GM18508 (cell line): ENCODE results near the gene ACE.

Experiments used
- ATAC-seq: cut with Tn5 transposase; IDR thresholded peaks from one replicate; pipeline ENCODE4 v1.9.1; 2021; ENCODE audit warnings: moderate number of reproducible peaks; ENCODE audit not compliant: insufficient read depth, unreplicated experiment

Gene ACE

DNA sequence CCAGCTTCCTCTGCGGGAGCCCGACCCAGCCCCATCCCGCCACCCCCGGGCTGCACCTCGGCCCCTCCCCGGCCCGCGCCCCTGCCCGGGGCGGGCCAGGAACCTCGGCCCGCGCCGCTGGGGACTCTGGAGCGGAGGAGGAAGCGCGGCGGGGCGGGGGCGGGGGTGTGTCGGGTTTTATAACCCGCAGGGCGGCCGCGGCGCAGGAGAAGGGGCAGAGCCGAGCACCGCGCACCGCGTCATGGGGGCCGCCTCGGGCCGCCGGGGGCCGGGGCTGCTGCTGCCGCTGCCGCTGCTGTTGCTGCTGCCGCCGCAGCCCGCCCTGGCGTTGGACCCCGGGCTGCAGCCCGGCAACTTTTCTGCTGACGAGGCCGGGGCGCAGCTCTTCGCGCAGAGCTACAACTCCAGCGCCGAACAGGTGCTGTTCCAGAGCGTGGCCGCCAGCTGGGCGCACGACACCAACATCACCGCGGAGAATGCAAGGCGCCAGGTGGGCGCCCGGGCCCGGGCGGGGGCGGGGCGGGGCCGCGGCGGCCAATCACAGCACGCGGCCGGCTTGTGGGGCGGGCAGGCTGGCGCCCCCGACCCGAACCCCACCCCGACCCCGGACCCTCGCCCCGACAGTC, at the start of gene ACE:
ACE (plus strand) TSS at position 208 of the 626 bp plus-strand sequence; CDS start at position 242, 34 bp downstream.
- no peak for ATAC-seq

DNA sequence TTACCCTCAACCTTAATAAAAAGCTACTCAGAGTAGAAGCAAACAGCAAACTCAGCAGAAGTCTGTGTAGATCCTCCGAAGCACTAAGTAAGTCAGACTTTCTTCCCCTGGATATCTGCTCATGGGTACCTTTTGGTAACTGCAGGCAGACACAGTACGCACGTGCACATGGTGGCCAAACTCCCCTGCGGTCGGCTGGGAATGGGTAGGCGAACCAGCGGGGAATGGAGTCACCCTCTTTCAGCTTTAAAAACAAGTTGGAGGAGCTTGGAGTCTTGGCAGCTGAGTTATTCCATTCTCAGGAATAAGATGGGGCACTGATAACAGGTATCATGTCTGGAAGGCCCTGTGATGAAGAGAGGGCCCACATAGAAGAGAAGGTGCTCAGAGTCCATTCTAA, 47.1 kb upstream of the ACE start:
- ATAC-seq, result no peak

DNA sequence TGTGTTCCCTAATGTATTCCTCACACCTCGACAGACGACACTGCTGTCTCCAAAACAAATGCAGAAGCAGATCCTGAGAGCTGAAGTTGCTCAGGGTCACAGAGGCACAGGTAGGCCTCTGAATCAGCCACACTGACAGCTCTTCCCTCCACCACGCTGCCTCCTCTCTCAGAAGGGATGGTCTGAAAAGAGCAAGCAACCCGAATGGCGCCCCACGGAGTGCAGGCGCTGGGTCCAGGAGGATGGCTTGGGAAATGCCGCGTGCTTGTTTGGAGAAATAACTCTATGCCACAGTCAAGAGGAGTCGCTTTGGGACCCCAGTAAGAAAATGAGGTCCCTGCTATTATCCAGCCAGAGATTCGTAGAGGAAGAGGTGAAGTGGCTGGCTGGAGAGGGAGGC, 46.6 kb upstream of the ACE start:
- ATAC-seq, result no peak

DNA sequence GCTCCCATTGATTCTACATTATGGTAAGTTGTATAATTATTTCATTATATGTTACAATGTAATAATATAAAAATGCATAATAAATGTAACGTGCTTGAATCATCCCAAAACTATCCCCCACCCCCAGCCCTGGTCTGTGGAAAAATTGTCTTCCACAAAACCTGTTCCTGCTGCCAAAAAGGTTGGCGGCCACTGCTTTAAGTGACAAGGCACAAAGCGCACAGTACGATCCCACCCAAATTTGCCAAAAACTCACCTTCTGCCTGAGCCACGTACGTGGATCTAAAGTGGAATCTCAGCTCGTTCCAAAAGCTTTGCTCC, 45.3 kb upstream of the ACE start:
- ATAC-seq, result no peak

DNA sequence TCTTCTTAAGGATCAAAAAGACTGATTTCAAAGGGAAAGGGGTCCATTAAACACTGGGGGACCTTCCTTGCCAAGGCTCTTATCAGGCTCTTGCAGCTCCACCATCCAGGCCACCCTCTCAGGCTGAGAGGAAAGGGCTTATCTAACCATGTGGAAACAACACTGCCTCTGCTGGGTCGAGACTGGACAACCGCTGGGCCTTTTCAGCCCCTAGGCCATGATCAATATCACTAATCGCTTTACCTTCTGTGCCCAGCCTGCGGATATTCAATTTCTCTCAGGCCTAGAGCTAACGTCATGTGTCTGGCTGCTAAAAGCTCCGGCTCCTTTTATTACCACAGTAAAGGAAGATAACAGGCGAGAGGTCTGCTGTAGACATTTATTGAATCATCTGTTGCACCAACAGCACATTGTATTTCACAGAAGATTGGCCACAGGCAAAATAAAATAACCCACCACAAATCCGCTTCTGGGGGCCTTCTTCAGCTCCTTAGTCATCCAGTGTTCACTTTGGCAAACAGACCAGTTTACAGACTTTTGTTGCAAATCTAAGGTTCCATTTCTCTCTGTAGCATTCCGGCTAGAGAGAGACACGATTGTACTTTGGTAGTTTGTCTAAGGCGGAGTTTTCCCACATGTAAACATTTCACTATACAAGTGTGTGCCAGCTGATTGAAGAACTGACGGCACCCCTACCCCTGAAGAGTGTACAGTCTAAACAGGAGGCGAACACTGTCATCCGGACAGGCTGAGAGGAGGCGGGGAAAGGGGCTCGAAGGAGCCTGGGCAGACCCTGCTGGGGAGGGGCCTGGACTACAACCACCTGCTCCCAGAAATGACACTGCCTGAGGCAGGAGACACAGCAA, 44.7 kb upstream of the ACE start:
- no peak for ATAC-seq

DNA sequence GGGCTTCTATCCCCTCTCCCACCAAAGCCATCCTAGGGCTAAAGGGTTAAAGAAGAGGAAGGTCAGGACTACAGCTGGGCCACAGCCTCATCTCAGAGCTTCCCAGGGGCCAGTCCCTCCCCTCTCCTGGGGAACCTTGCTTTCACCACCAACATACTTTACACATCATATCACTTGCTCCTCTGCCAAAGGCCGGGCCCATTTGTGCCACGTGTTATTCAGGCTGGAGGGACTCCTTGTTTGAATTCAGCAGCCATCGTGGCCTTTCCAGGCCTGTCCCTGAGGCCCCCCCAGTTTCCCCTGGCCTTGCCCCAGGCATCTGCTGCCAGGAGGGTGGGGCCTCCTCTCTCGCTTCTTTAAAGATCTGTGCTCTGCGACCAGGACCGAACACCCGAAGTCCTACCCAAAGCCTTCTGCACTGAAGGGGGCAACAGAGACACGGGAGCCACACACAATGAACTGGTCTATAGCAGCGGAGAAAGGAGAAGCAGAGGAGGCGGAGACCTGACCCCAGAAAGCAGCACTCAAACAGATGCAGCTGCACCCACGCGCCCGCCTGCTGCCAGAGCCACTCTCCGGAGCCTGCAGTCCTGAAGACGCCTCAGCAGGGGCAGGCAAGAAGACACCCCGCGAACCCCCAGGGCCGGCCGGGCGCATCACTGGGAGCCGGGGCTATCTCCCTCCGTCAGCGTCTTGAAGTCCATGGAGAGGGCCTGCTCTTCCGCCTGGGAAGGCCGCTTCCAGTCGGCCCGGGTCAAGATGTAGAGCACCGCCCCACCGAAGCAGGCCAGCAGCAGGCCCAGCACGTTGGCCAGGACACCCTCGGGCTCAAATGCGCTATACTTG, 42.9 kb upstream of the ACE start:
- no peak for ATAC-seq

DNA sequence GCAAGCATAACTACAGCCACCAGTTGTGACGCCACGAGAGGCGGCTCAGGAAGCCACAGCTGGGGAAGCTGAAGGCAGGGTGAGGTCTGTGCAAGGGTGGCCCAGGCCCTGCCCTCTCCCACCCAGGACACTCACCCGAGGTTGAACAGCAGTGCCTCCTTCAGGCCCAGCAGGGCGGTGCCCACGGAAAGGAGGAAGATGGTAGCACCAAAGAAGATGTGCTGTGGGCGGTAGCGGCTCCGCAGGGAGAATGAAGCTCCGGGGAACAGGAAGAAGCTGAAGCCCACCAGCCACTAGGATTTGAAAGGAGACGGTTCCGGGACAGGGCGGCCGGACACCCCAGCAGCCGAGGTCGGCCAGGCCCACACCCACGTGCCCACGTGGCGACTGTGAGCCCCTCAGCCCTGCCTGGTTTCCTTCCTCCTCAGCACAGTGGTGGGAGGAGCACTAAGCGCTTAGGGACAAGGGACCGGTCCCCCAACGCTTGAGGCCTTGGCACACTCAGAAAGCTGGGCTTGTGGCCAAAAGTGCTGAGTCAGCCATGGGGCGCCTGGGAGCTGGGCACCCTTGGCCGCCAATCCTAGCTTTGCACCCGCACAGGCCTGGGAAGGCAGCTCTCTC, 41.8 kb upstream of the ACE start:
- ATAC-seq, result no peak

DNA sequence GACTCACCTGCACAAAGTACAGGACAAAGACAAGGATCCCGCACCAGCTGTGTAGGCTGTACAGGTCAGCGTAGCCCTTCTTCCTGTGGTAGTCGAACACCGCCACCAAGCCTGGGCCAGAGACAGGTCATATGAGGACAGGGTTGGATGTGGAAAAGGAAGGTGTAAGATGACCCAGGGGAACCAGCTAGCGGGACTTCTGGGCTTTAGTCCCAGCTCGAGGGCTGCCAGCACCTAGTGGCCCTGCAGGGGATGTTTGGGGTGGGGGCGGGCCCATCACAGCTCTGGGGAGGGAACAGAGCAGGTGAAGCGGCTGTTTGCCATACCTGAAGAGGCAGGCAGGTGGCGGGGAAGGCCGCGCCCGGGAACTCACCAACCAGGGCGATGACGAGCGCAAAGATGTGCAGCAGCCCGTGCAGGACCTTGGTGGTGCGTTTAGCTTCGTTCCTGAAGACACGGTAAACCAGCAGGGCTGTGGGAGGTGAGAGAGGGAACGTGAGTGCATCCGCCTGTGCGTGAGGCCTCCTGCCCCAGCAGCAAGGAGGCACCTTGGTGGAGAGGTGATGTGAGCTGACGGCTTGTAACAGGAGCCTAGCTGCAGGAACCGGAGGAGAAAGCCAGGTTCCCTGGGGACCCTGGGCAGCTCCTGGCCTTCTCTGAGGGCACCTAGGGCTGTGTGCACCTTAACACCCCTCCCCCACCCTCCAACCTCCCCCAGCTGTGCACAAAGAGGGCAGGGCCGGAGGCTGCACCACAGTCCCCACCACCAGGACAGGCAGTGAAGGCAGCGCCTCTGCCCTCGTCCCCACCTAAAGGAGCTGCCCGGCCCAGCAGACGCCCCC, 41.0 kb upstream of the ACE start:
- no peak for ATAC-seq

DNA sequence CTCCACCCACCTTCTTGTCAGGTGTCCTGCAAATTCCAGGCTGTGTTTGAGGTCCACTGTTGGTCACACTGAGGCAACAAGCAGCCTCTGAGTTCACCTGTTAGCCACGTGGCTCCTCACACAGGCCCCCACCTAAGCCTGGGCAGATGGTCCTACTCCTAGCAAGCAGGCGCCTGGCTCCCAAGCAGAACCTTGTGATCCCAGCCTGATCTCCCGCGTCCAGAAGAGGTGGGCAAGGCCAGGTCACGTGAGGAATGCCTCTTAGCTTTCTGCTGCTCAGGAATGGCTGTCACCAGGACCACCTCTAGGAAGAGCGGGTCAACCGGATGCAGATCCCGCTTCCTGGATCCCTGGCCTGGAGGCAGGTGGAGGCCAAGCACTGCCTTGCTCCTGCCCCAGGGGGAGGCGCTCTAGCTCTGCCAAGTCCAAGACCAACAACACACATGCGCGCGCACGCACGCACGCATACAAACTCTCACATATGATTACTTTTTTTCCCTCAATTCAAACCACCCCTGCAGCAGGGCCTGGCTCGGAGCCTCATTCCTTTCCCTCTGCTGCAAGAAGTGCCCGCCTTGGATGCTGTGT, 40.2 kb upstream of the ACE start:
- ATAC-seq, result no peak

DNA sequence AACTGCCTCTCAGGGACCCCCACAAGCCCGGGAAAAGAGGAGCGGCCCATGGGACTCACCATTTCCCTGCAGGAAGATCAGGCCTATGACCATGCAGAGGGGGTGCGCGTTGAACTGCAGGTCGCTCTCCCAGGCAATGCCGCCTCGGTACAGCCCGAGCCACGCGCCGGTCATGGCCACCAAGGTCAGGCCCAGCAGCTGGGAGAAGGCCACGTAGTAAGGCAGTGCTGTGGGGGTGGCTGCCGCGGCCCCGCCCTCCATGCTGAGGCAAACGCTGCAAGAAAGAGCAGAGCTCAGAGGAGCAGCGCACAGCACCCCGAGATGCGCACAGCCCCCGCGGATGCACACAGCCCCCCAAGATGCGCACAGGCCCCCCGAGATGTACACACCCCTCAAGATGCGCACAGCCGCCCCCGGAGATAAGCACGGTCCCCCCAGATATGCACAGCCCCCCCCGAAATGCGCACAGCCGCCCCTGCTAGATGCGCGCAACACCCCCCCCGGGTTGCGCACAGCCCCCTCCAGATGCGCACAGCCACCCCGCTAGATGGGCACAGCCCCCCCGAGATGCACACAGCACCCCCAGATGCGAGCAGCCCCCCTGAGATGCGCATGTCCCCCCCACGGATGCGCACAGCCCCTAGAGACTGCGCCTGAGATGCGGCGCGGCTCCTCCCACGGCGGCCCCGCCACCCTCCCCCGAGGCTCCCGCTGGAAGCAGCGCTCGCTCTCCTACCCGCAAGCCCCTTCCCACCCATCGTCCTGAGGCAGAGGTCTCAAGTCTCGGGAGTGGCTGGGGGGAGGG, 39.4 kb upstream of the ACE start:
- ATAC-seq, result no peak

DNA sequence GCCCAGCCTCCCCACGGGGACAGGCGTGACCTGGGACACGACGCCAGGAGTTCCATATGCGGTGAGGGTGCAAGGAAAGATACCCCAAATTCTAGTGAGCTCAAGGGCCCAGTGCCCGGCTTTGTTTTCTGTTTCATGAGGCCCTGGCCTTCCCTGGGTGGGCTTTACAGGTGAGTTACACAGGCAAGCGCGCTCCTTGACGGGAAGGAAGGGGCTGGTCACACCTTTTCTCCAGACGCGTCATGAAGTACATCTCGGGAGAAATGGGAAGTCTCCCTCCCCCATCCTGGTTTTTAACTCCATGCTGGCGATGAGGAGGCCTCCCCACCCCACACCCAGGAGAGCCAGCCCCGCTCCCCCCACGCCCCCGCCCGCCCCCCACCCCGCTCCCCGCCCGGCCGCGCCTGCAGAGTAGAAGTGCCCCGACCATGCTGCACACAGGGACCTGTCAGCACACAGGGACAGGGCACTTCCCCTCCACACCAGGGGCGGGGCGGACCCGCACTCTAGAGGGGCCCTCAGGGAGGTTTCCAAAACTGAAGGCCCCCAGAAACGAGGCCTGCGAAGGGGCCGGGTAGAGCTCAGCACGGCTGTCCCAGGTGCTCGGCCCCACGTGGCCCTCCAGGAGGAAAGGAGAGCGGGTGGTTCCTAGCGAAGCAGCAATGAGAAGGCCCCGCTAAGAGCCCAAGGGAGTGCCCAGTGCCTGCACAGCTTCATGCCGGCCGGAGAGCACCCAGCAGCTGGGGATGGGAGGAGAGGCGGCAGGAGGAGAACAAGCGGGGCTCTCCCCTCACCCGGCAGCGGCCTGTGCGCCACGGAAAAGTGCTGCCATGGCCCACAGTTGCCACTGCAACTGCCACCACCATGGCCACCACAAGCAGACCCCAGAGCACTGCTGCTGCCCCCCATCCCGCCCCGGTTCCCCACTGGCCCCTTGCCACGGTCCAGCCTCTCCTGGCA, 38.5 kb upstream of the ACE start:
- ATAC-seq, result no peak

DNA sequence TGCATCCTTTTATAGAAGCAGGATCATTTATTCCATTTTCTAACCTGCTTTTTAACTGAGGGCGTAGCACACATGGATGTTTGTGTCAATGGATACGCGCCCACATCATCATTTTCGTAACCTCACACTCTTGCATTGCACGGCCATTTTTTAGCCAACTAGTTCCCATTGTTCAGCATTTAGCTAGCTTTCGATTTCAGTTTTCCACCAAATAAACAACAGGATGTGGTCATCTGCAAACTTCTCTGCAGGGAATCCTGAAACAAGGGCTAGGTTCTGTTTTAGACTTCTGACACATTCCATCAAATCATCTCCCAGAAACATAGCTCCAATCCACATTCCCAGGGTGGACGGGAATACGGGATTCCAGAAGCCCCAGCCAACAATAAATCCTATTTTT, 37.2 kb upstream of the ACE start:
- ATAC-seq, result no peak

DNA sequence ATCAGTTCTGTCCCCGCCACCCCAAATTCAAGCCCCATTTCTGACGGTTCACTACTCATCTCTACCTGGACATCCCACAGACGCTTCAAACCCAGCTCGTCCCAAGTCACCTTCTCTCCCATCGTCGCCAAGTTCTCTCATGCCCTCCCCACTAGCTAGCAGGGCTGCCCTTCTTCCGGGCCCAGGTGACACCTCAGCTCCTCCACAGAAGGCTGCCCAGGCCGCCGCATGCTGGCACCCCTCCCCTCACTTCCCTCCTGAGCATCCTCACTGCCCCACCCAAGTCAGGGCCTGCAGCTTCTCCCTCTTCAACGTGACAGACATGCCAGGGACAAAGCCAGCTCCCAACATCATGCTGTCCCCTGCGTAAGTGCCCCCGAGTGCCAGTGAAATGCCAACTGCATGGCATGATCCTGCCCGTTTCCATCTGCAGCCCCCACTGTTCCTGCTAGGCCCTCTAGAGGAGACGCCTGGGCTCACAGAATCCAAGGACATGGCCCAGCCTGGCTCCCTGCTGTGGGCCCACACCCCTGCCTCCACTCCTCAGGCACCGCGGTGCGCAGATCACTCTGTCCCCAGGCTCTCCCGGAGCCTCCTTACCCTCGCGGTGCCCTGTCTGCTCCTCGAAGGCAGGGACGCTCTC, 36.6 kb upstream of the ACE start:
- no peak for ATAC-seq

DNA sequence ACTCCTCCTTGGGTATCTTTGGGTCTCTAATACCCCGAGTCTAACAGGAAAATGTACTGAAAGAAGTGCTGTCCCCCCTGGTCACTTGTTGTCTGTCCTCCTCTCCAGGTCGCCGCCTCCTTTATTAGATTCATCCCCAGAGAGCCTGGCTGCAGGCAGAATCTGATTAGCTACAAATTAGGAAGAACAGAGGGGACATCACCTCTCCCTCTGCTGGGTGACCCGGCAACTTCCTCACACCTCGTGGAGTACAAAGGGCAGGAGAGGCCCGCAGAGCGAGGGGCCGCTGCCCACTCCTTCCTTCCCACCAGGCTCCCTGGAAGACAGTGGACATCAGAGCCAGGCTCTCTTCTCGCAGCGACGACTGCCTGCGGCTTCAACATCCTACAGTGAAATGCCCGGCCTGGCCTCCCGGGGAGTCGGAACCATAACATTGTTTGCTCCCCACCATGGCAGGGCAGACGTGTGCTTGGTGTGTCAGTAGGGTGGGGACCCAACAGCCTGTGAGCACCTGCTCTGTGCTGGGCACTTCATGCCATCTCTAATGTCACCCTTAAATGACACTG, 36.0 kb upstream of the ACE start:
- no peak for ATAC-seq

DNA sequence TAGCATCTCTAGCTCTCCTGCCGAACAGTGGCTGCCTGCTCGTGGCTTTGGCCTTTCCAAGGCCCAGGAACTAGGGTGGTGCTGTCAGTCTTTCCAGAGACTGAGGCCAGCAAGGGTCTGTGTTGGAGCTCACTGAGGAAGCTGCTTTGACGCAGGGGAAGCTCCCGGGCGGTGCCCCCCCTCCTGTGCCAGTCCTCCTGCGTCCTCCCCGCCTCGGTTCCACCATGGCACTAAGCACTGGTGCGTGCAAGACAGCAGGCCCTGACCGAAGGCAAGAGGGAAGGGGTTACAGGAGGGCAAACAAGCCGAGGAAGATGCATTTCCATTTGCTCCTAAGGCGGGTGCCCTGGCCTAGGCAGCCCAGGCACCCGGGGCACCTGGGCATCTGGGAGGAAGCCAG, 35.2 kb upstream of the ACE start:
- ATAC-seq, result no peak

DNA sequence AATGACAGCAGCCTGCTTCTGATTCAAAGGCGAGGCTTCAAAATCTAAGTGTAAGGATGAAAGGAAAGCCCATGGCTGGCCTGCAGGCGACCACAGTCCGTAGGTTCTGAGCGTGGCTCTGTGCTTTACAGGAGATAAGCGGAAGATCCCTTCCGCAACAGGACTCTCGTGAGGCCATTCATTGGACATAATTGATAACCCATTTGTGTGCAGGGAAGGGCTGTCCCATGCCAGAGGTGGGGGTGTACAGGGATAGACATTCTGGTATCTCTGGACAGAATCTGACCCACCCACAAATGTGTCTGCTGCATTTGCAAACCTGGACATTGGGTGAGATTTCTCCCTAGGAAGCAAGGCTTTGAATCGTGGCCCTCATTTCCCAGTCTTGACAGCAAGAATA, 34.8 kb upstream of the ACE start:
- no peak for ATAC-seq

DNA sequence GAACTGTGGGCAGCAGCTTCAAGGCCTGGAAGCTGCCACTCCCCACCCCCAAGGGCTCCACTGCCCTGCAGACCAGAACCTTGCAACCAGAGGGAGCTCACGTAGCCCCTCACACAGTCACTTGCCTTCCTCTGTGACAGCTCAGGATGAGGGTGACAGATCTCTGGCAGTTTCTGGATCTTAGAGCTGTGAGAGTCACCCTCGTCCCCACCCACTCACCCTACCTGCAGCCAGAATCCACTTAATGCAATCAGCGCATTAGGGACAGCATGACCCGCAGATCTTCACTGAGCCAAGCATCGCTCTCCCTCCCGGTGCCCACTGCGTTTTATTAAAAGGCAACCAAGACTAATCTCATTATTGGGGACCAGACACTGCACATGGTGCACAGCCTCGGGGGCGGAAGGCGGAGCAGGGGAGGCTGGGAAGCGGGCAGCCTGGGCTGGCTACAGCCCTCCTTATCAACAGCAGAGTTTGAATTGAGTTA, 34.3 kb upstream of the ACE start:
- ATAC-seq, result no peak
